ENCODE measurements around the gene NSMCE1. TPM values are rescaled to one million over a fixed set of nuclear protein-coding genes. Genes with fewer than 3 reads are reported as not detected.

The NSMCE1 gene
- total RNA-seq, 4 donors from 2014 or later = 3.2 to 43.6 (median 35.6) TPM

DNA sequence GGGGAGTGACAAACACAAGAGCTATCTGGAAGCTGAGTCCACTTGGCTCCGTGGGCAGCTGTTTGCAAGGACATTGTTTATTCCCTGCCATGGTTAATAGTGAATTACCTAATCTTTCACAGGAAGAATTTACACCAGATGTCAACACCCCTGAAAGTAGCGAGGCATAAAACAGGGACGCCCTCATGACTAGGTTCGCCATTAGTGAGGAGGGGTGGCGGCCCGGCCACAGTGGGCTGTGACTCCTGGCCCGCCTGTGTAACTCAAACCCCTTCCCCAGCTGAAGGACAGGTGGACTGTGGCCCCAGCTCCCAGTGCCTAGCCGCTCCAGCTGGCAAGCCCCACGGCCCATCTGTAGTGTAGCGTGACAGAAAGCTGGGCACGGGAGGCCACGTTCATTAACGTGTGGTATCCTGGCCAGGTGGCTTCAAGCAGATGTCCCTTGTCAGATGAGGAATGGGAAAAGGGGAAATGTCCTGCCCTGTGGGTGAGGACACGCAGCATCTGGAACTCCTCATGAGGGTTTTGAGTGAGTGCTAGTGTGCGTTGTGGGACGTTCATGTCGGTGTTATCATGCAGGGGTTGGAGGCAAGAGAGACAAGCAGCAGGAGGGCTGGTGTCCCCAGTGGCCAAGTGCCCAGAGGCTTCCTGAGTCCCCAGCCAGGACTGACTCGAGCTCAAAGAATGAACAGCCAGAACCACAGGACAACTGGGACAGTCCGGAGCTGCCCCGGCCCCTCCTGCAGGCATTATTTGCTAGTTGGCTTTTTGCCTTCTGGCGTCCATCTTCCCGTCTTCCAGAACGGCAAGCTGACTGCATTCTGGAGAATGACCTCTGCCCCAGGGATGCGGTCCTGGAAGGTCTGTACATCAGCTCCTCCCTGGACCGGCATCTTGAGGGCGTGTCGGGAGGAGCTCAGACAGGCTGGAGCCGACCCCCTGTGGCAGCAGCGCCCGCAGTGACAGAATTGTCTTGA lies 46.0 kb downstream of the NSMCE1 start:
- intact Hi-C loops (cut with DNase I; ENCODE audit: low total_unique reads) = no loop called here

GRCh38 chr16:27221576-27222248 lies 46.9 kb downstream of the NSMCE1 start:
- DNase-seq = no peak
- Histone ChIP-seq H3K27me3 (no peaks in the 10 kb centered on the region), H3K9me3 (no peaks in the 10 kb centered on the region), H3K4me3 (no peak overlapping the region), H3K36me3 (no peaks in the 10 kb centered on the region), H3K27ac (peak overlapping the region; percentile 3 to 73), H3K4me1 (peaks cover 0 to 7% of the 10 kb centered on the region in 2 donors)
- TF ChIP-seq, protein P1, sequence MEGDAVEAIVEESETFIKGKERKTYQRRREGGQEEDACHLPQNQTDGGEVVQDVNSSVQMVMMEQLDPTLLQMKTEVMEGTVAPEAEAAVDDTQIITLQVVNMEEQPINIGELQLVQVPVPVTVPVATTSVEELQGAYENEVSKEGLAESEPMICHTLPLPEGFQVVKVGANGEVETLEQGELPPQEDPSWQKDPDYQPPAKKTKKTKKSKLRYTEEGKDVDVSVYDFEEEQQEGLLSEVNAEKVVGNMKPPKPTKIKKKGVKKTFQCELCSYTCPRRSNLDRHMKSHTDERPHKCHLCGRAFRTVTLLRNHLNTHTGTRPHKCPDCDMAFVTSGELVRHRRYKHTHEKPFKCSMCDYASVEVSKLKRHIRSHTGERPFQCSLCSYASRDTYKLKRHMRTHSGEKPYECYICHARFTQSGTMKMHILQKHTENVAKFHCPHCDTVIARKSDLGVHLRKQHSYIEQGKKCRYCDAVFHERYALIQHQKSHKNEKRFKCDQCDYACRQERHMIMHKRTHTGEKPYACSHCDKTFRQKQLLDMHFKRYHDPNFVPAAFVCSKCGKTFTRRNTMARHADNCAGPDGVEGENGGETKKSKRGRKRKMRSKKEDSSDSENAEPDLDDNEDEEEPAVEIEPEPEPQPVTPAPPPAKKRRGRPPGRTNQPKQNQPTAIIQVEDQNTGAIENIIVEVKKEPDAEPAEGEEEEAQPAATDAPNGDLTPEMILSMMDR (IDR thresholded peaks at IDR 0.05) = no peak
- TF ChIP-seq POLR2A (IDR thresholded peaks at IDR 0.05) = no peak
- intact Hi-C loops (cut with DNase I; ENCODE audit: low total_unique reads) = no loop called here

More for the DNA sequence above, 46.0 kb downstream of the NSMCE1 start:
- peak; percentile 63 to 70 for DNase-seq
- H3K36me3 ChIP-seq = no peaks in the 10 kb centered on the region
- H3K9me3 ChIP-seq = no peaks in the 10 kb centered on the region
- H3K4me1 ChIP-seq = peaks cover 0 to 7% of the 10 kb centered on the region in 2 donors
- TF ChIP-seq POLR2A (IDR thresholded peaks at IDR 0.05) = no peak
- TF ChIP-seq, protein P1 (IDR thresholded peaks at IDR 0.05) = no peak
- H3K27me3 ChIP-seq = no peaks in the 10 kb centered on the region
- H3K4me3 ChIP-seq = no peak overlapping the region
- H3K27ac ChIP-seq = peak overlapping the region; percentile 3 to 73

GRCh38 chr16:27220991-27221390 lies 47.6 kb downstream of the NSMCE1 start:
- intact Hi-C loops (cut with DNase I; ENCODE audit: low total_unique reads) = no loop called here
- H3K36me3 ChIP-seq = no peaks in the 10 kb centered on the region

GRCh38 chr16:27220527-27220926 lies 48.0 kb downstream of the NSMCE1 start:
- H3K4me3 ChIP-seq = no peak overlapping the region
- no peak for TF ChIP-seq POLR2A (IDR thresholded peaks at IDR 0.05)
- TF ChIP-seq, protein P1 (IDR thresholded peaks at IDR 0.05) = no peak
- no peak for DNase-seq
- no peaks in the 10 kb centered on the region for H3K36me3 ChIP-seq
- no peaks in the 10 kb centered on the region for H3K27me3 ChIP-seq
- H3K4me1 ChIP-seq = peaks cover 0 to 7% of the 10 kb centered on the region in 2 donors
- no peak overlapping the region for H3K27ac ChIP-seq
- intact Hi-C loops (cut with DNase I; ENCODE audit: low total_unique reads) = no loop called here
- H3K9me3 ChIP-seq = no peaks in the 10 kb centered on the region

More at GRCh38 chr16:27220991-27221390, 47.6 kb downstream of the NSMCE1 start:
- Histone ChIP-seq H3K9me3 (no peaks in the 10 kb centered on the region), H3K4me3 (no peak overlapping the region), H3K27ac (no peak overlapping the region), H3K27me3 (no peaks in the 10 kb centered on the region), H3K4me1 (peaks cover 0 to 7% of the 10 kb centered on the region in 2 donors)
- DNase-seq = no peak
- TF ChIP-seq POLR2A (IDR thresholded peaks at IDR 0.05) = no peak
- TF ChIP-seq, protein P1 (IDR thresholded peaks at IDR 0.05) = no peak
